HG03135 (cell line): ENCODE measurements around the gene NIPAL1.

Experiments
- ATAC-seq: cut with Tn5 transposase; IDR thresholded peaks from one replicate; pipeline ENCODE4 v1.9.1; 2021; ENCODE audit warnings: mild to moderate bottlenecking, moderate library complexity; ENCODE audit not compliant: unreplicated experiment

Gene NIPAL1

GRCh38 chr4:48058617-48059530 is 42.3 kb downstream of the NIPAL1 start:
- ATAC-seq = no peak

DNA sequence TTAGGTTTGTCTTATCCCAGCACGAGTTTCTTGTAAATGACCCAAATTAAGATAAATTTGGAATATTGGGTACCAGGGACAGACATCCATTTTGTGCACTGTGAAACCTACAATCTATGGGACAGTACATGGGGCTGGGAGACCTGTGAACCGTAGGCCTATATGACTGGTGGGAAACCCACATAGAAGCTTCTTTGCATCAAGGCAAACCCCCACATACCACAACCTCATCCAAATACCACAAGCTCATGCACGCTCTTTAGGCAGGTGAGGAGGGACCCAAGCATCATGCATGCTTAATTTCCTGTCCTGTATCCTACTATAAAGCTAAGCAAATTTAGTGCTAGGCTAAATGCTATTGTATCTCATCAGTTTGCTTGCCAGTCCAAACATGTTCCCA is 47.8 kb downstream of the NIPAL1 start:
- no peak for ATAC-seq

DNA sequence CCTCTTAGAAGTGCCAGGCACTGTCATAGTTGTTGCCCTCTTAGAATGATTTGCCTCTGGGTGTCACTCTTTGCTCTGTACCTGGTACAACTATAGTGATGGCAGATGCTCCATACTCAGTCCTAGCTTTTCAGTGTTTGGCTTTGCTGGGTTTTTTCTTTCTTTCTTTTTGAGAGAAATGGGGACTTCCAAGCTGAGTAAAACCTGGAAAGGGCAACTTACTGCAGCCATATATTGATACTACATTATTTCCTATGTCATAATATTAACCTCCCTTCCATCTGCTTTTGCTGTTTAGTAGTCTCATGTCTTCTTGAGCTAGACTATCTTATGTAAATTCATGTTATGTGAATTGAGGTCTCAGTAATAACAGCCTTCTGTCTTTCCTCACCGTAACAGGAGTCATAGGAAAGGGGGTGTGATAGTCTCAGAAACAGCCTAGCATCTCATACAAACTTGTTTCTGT is 49.0 kb downstream of the NIPAL1 start:
- ATAC-seq = peak; percentile 61

DNA sequence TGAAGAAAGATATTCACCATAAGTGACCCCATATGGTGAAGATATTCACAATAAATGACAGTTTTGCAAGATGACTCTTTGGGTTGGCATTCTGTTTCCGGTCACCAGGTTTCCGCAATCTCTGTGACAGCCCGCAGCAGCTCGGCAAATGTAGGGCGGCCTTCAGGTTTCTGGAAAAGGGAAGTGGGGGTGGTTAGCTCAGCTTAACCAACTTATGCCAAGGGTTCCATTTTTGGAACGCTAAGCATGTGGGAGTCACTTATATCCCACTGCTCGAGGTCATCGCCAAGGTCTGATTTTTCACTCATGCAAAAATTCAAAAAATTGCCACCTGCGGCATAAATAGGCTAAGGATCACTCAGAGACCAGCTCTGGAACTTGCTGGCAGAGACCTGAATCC is 51.0 kb downstream of the NIPAL1 start:
- no peak for ATAC-seq

- ATAC-seq = no peak
Observed at GRCh38 chr4:48068182-48068581, 51.6 kb downstream of the NIPAL1 start.

- ATAC-seq = no peak
Observed at GRCh38 chr4:48069026-48069425, 52.5 kb downstream of the NIPAL1 start.

GRCh38 chr4:48071191-48071590 is 54.6 kb downstream of the NIPAL1 start:
- no peak for ATAC-seq

GRCh38 chr4:48073567-48074103 is 57.1 kb downstream of the NIPAL1 start:
- no peak for ATAC-seq

DNA sequence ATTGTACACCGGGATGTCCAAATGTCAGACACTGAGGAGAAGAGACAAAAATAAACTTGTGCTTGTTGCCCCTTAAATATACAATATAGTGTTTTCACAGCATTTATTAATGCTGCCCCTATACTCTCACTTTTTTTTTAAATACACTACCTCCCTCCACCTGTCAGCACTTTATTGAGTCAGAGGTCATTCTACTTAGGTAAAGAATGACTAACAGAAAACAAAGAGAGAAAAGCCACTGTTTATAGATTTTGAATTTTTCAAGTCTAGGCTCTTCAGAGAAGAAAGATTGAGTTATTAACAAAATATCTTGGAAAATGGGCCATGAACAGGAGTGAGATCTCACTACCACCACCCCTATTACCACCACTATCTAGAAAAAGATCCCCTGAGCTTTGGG is 58.1 kb downstream of the NIPAL1 start:
- ATAC-seq = no peak

GRCh38 chr4:48078425-48078824 is 61.9 kb downstream of the NIPAL1 start:
- ATAC-seq = no peak

DNA sequence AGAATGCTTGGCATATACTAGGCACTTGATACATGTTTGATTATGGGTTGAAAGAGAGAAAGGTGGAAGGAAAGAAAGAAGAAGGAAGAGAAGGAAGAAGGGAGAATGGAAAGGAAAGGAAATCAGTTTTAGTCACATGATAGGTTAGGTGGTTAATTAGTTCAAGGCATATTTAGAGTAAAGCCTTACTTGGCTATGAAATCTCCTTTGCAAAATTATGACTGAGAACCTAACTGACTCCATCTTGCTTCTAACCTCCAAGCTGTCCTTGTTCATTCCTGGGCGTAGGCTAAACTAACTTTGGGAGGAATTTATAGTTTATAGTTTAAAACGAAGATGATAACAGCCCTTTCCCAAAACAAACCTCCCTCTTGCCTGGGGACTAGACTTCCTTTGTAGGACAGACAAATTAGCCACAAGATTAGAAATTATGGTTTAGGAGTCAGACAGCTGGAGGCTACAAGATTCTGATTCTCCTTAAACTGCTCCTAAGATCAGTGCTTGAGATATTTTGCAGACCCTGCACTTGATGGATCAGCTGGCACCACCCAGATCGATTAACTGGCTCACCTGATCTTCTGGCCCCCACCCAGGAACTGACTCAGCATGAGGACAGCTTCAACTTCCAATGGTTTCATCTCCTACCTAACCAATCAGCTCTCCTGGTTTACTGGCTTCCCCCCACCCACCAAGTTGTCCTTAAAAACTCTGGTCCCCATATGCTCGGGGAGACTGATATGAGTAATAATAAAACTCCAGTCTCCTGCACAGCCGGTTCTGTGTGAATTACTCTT is 62.5 kb downstream of the NIPAL1 start:
- no peak for ATAC-seq

DNA sequence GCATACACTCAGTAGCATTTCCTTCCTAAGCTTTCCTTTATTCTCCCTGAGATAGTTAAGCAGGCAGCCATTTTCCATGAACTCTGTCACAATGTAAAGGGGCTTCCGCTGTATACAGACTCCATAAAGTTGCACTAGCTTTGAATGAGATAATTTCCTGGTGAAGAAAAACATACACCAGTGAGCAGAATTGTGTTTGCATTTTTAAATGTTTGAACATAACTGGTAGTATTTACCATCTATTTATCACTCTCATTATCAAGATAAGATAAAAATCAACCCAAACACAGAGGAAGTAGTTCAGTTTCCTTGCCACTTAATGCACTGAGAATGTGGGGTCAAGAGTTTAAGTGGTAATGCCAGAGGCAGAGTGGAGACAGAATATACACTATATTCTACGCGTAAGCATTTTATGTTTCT is 63.4 kb downstream of the NIPAL1 start:
- ATAC-seq = no peak

GRCh38 chr4:48081196-48081595 is 64.6 kb downstream of the NIPAL1 start:
- ATAC-seq = no peak

- no peak for ATAC-seq
Observed at GRCh38 chr4:48082956-48083355, 66.4 kb downstream of the NIPAL1 start.

GRCh38 chr4:48085821-48086589 is 69.4 kb downstream of the NIPAL1 start:
- no peak for ATAC-seq
